NCI-H2107 treated with DMSO at 0.1 percent for 48 hours (cell line): ENCODE measurements around the gene TMEM231.
"Not testable (repeated sequence)": the region's sequence is repeated elsewhere in the genome, so short reads cannot be mapped to it uniquely, and the experiment has no call there.

ENCODE experiments used
- DNase-seq: peaks from one replicate; lab custom pipeline; 2025; ENCODE audit not compliant: unreplicated experiment; lab: John Stamatoyannopoulos, UW

TMEM231 gene

GRCh38 chr16:75532791-75533190, 23.3 kb downstream of the TMEM231 start:
- no peak for DNase-seq

GRCh38 chr16:75532142-75532765, 23.8 kb downstream of the TMEM231 start:
- no peak for DNase-seq

- DNase-seq = no peak
Observed at GRCh38 chr16:75529959-75530358, 26.1 kb downstream of the TMEM231 start.

- DNase-seq = no peak
Observed at GRCh38 chr16:75529056-75529905, 26.8 kb downstream of the TMEM231 start.

GRCh38 chr16:75527825-75528299, 28.2 kb downstream of the TMEM231 start:
- no peak for DNase-seq

- DNase-seq = no peak
Observed at GRCh38 chr16:75526032-75526790, 29.8 kb downstream of the TMEM231 start.

- no peak for DNase-seq
Observed at GRCh38 chr16:75519175-75519574, 36.9 kb downstream of the TMEM231 start.

- not testable (repeated sequence) for DNase-seq
Observed at GRCh38 chr16:75516189-75516966, 39.7 kb downstream of the TMEM231 start.

GRCh38 chr16:75514296-75514695, 41.8 kb downstream of the TMEM231 start:
- no peak for DNase-seq

- no peak for DNase-seq
Observed at GRCh38 chr16:75506574-75506973, 49.5 kb downstream of the TMEM231 start.

- no peak for DNase-seq
Observed at GRCh38 chr16:75506107-75506506, 49.9 kb downstream of the TMEM231 start.

- DNase-seq = no peak
Observed at GRCh38 chr16:75503801-75504200, 52.3 kb downstream of the TMEM231 start.

- DNase-seq = no peak
Observed at GRCh38 chr16:75502916-75503605, 53.0 kb downstream of the TMEM231 start.

- DNase-seq = not testable (repeated sequence)
Observed at GRCh38 chr16:75501820-75502219, 54.2 kb downstream of the TMEM231 start.

- DNase-seq = no peak
Observed at GRCh38 chr16:75501359-75501758, 54.7 kb downstream of the TMEM231 start.

- peak; percentile 25 for DNase-seq
Observed at GRCh38 chr16:75498605-75499322, 57.3 kb downstream of the TMEM231 start.

GRCh38 chr16:75497558-75497957, 58.5 kb downstream of the TMEM231 start:
- no peak for DNase-seq

- no peak for DNase-seq
Observed at GRCh38 chr16:75495076-75495674, 60.9 kb downstream of the TMEM231 start, which contains the start of gene CHST6. CHST6 (minus strand) TSS chr16:75495441; CDS start chr16:75479828, 15,613 bp downstream.

- no peak for DNase-seq
Observed at GRCh38 chr16:75494661-75495075, 61.4 kb downstream of the TMEM231 start.
